Neural cell (in vitro differentiated cells): ENCODE results near the gene MAD2L2.

ENCODE experiments used
- EZH2 ChIP-seq: fragments of 200-600, 300-800 bp; shearing (Covaris generic), sonication (generic); IDR thresholded peaks from 2 replicates; pipeline ENCODE4 v1.6.1; 2014; ENCODE audit warnings: antibody characterized with exemption, low read length, borderline replicate concordance, mild to moderate bottlenecking; ENCODE audit not compliant: insufficient read depth, poor library complexity, severe bottlenecking
- MXI1 ChIP-seq: fragments of 450-650 bp; conservative IDR thresholded peaks from 2 replicates; pipeline ENCODE4 v1.6.1; 2014; ENCODE audit warnings: antibody characterized with exemption, mild to moderate bottlenecking; ENCODE audit not compliant: poor library complexity, severe bottlenecking
- POLR2AphosphoS5 ChIP-seq: IDR thresholded peaks from 2 replicates; pipeline ENCODE4 v1.6.1; 2012
- TF ChIP-seq, protein P1 (sequence below): fragments of 450-650 bp; IDR thresholded peaks from 2 replicates; pipeline ENCODE4 v1.5.1; 2014; ENCODE audit warnings: antibody characterized with exemption, mild to moderate bottlenecking, moderate library complexity; ENCODE audit not compliant: poor library complexity, severe bottlenecking

DNA sequence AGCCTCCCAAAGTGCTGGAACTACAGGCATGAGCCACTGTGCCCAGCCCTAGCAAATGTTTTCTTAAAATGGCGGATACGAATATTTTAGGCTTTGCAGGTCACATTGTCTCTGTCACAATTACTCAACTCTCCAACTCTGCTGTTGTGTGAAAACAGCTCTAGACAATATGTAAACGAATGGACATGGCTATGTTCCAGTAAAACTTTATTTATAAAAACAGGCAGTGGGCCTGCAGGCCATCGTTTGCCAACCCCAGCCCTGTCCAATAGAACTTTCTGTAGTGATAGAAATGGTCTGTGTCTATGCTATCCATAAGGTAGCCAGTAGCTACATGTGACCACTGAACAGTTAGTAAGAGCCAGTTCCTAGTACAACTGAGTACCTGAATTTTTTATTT is 21.2 kb downstream of the MAD2L2 start:
- TF ChIP-seq POLR2AphosphoS5 = no peak
- TF ChIP-seq, protein P1, sequence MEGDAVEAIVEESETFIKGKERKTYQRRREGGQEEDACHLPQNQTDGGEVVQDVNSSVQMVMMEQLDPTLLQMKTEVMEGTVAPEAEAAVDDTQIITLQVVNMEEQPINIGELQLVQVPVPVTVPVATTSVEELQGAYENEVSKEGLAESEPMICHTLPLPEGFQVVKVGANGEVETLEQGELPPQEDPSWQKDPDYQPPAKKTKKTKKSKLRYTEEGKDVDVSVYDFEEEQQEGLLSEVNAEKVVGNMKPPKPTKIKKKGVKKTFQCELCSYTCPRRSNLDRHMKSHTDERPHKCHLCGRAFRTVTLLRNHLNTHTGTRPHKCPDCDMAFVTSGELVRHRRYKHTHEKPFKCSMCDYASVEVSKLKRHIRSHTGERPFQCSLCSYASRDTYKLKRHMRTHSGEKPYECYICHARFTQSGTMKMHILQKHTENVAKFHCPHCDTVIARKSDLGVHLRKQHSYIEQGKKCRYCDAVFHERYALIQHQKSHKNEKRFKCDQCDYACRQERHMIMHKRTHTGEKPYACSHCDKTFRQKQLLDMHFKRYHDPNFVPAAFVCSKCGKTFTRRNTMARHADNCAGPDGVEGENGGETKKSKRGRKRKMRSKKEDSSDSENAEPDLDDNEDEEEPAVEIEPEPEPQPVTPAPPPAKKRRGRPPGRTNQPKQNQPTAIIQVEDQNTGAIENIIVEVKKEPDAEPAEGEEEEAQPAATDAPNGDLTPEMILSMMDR = no peak
- no peak for TF ChIP-seq EZH2
- no peak for TF ChIP-seq MXI1
